Lower leg skin (tissue), 4 donors: ENCODE data around the gene IGSF21. TPM values are rescaled to one million over a fixed set of nuclear protein-coding genes. Genes with fewer than 3 reads are reported as not detected.

Source experiments
- DNase-seq, 2 donors: peaks; one replicate each; pipeline ENCODE4 v3.0.0-alpha.2; 2019; ENCODE audit warnings: low spot score in 2 of 2
- H3K4me3 ChIP-seq: fragments of 200-600 bp; sonication (generic); 2 replicates; pipeline ENCODE4 v1.5.1; 2017; ENCODE audit warnings: mild to moderate bottlenecking, low read depth; ENCODE audit not compliant: poor library complexity, severe bottlenecking
- POLR2A ChIP-seq, 2 donors: fragments of 450-650 bp; IDR thresholded peaks; one replicate each; pipeline ENCODE4 v1.6.1; 2016 to 2017; ENCODE audit warnings: antibody characterized with exemption in 2 of 2, mild to moderate bottlenecking in 1 of 2, moderate library complexity in 1 of 2
- WGBS, 2 donors: methylation state at CpG; one replicate each; pipeline ENCODE4 v1.1.5; 2018; 5-methylcytosine and 5-hydroxymethylcytosine counted together
- intact Hi-C: fragments of 100-400 bp; cut with DNase I; formaldehyde crosslinking; loops from one replicate; pipeline ENCODE4 v1.15.0; 2023; ENCODE audit warnings: low total_unique reads
- total RNA-seq, 4 donors: library from RNA; depleted of rRNA; stranded (reverse); fragments of >200 nt; gene quantifications; one replicate each; pipeline ENCODE4 v1.1.0, GENCODE V29; 2016
- TF ChIP-seq, protein P1 (sequence below), 3 donors: fragments of 450-650 bp; IDR thresholded peaks; one replicate each; pipeline ENCODE4 v1.5.1; 2016; ENCODE audit warnings: antibody characterized with exemption in 3 of 3, mild to moderate bottlenecking in 3 of 3, moderate library complexity in 2 of 3

The IGSF21 gene
- total RNA-seq, 4 donors from 2014 or later, result 0.66 to 3.0 (median 1.3) TPM

DNA sequence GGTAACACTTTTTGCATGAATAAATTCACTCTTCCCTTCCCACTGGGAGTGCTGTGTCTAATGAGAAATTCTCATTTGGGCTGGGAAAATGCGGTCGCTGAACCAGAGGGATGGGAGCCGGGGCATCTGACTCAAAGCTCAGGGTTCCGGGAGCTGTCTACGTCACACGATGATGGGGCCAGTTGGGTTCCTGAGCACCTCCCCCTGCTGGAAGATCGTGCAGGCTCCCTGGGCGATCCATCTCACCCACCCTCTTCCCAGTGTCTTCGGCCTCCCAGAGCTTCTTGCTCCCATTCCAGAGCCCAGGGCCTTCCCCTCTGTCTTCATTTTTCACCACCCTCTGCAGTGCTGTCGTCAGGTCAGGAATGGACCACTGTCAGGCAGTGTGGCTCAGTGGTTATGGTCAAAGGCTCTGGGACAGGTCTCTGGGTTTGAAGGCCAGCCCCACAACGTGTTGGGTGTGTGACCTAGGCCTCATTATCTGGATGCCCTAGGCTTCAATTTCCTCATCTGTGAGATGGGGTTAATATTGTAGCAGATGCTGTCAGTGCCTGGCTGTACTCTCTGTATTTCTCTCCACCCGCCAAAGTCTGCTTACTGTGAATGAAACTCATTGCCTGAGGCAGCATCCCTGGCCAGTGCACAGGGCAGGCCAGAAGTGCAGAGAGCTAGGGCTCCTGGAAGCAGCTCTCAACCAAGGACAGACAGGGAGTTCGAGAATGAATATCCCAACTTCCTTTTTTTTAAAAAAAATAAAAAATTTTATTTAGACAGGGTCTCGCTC is 31.8 kb downstream of the IGSF21 start:
- TF ChIP-seq, protein P1, sequence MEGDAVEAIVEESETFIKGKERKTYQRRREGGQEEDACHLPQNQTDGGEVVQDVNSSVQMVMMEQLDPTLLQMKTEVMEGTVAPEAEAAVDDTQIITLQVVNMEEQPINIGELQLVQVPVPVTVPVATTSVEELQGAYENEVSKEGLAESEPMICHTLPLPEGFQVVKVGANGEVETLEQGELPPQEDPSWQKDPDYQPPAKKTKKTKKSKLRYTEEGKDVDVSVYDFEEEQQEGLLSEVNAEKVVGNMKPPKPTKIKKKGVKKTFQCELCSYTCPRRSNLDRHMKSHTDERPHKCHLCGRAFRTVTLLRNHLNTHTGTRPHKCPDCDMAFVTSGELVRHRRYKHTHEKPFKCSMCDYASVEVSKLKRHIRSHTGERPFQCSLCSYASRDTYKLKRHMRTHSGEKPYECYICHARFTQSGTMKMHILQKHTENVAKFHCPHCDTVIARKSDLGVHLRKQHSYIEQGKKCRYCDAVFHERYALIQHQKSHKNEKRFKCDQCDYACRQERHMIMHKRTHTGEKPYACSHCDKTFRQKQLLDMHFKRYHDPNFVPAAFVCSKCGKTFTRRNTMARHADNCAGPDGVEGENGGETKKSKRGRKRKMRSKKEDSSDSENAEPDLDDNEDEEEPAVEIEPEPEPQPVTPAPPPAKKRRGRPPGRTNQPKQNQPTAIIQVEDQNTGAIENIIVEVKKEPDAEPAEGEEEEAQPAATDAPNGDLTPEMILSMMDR (IDR thresholded peaks at IDR 0.05), result no peak
- no peak for TF ChIP-seq POLR2A (IDR thresholded peaks at IDR 0.05)
- no peak overlapping the region for H3K4me3 ChIP-seq
- DNase-seq, result no peak
- intact Hi-C loops, result no loop called here
- 53 to 55% methylated on average over 14 of the region's 14 CpGs for WGBS, 2 donors

DNA sequence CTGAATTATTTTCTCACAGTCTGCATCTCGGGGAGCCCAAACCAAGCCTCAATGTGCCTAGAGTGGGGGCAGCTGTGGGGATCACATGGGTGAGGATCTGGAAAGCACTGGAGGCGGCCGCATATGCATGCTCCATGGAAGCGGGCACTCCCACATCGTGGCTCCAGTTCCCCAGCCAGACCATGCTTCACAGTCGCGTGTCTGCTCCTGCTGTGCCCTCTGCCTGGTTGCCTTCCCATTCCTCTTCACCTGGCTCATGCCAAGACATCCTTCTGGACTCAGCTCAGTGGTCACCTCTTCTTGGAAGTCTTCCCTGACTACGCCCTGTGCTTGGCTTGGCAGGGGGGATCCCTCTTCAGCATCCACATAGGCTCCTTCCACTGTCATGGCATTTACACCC is 32.8 kb downstream of the IGSF21 start:
- 61 to 63% methylated on average over 8 of the region's 8 CpGs for WGBS, 2 donors
- no peak for DNase-seq
- no peak for TF ChIP-seq POLR2A (IDR thresholded peaks at IDR 0.05)
- TF ChIP-seq, protein P1 (IDR thresholded peaks at IDR 0.05), result no peak
- H3K4me3 ChIP-seq, result no peak overlapping the region
- intact Hi-C loops, result no loop called here

DNA sequence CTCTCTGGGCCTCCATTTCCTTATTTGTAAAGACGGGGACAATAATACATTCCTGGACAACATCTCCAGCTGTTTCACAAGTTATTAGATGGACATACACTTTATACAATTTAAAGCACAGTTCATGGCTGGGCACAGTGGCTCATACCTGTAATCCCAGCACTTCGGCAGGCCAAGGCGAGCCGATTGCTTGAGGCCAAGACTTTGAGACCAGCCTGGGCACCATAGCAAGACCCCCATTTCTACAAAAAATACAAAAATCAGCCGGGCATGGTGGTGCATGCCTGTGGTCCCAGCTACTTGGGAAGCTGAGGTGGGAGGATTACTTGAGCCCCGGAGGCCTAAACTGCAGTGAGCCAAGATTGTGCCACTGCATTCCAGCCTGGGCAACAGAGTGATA is 34.1 kb downstream of the IGSF21 start:
- intact Hi-C loops, result no loop called here
- H3K4me3 ChIP-seq, result no peak overlapping the region
- DNase-seq, result no peak
- 79 to 84% methylated on average over 6 of the region's 6 CpGs for WGBS, 2 donors
- no peak for TF ChIP-seq POLR2A (IDR thresholded peaks at IDR 0.05)
- TF ChIP-seq, protein P1 (IDR thresholded peaks at IDR 0.05), result no peak

DNA sequence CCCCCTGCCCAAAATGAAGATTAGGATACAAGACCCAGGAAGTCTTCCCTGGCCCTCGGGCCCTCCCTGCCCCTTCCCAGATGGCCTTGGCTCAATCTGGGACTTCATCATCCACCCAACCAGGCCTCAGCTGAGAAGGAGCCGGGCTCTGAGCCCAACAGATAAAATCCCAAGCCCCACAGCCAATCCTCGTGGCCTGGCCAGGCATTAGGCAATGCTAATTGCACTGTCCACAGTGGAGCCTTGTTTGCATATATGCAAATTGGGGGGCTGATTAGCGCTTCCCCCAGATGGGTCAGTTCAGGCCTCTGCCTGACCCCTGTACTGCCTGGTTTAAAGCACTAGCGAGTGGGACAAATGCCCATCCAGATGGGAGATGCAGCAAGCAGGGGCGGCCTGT is 34.9 kb downstream of the IGSF21 start:
- intact Hi-C loops, result no loop called here
- 72 to 77% methylated on average over 6 of the region's 6 CpGs for WGBS, 2 donors
- no peak for DNase-seq
- no peak overlapping the region for H3K4me3 ChIP-seq
- TF ChIP-seq, protein P1 (IDR thresholded peaks at IDR 0.05), result no peak

DNA sequence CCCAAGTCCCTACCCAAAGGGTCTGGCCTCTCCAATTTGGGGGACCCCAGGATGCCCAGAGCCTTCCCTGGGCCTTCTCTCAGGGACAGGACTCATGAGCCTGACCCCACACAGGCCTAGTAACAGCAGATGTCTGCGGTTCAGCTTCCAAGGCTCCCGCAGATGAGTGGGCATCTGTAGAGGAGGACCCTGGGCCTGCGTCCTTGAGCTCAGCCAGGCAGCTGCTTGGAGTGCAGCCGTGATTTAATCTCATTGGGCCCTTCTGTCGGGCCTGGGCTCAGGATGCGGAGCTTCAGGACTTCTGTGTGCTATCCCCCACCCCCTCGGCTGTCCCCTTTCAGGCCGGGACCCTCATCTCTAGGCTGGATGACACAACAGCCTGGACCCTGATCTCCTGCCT is 35.4 kb downstream of the IGSF21 start:
- TF ChIP-seq, protein P1 (IDR thresholded peaks at IDR 0.05), result no peak
- no peak for TF ChIP-seq POLR2A (IDR thresholded peaks at IDR 0.05)
- intact Hi-C loops, result no loop called here
- WGBS, 2 donors, result 83 to 95% methylated on average over 8 of the region's 8 CpGs
- no peak overlapping the region for H3K4me3 ChIP-seq
- DNase-seq, result no peak

DNA sequence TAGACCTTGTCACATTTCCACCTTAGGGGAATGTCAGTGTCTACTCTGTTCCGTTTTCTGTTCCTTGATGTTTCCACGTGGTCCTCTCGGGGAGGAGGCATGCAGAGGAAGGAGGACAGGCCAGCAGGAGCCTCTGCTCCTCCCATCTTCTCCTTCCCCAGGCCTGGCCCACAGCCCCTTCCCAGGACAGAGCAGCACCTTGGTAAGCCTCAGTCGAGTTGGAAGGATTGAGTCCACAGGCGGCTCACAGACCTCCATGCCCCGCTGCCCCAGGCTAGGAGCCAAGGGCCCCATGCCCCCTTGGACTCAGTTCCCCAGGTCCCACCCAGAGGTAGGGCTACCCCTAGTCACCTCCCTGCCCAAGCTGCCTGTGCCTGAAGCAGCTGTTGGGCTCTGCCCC is 36.5 kb downstream of the IGSF21 start:
- H3K4me3 ChIP-seq, result no peak overlapping the region
- 61 to 64% methylated on average over 6 of the region's 6 CpGs for WGBS, 2 donors
- TF ChIP-seq POLR2A (IDR thresholded peaks at IDR 0.05), result no peak
- TF ChIP-seq, protein P1 (IDR thresholded peaks at IDR 0.05), result no peak
- DNase-seq, result no peak
- intact Hi-C loops, result no loop called here
